Epithelial cell of esophagus (primary cell): ENCODE measurements around the gene CFAP54.
"Not testable (repeated sequence)": the region's sequence is repeated elsewhere in the genome, so short reads cannot be mapped to it uniquely, and the experiment has no call there.

Experiments
- DNase-seq: peaks from one replicate; pipeline ENCODE4 v3.0.0; 2010; ENCODE audit warnings: low read depth
- H3K4me3 ChIP-seq: 2 replicates; pipeline ENCODE4 v1.5.1; 2011; ENCODE audit warnings: mild to moderate bottlenecking, low read length, control low read depth
- TF ChIP-seq, protein P1 (sequence below): IDR thresholded peaks from 2 replicates; pipeline ENCODE4 v1.5.1; 2011; ENCODE audit warnings: low read depth, mild to moderate bottlenecking, low read length, control low read depth, inconsistent platforms; ENCODE audit not compliant: insufficient read depth; ENCODE audit errors: missing control alignments

CFAP54 gene

DNA sequence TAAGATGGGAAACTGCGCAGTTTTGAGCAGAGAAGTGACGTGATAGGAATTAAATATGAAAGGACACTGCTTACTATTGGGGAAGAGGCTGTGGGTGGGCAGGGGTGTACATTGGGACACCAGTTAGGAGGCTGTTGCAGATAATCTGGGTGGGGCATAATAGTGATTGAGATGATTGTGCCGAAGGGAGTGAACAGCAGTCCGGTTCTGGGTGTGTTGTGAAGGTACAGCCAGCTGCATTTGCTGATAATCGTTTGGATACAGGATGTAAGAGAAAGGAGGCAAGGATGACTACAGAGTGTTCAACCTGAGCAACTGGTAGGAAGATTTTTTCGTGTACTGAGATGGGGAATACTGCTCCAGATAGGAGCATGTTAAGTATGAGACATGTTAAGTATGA is 212.5 kb downstream of the CFAP54 start:
- no peak overlapping the region for H3K4me3 ChIP-seq
- DNase-seq, result no peak
- TF ChIP-seq, protein P1, sequence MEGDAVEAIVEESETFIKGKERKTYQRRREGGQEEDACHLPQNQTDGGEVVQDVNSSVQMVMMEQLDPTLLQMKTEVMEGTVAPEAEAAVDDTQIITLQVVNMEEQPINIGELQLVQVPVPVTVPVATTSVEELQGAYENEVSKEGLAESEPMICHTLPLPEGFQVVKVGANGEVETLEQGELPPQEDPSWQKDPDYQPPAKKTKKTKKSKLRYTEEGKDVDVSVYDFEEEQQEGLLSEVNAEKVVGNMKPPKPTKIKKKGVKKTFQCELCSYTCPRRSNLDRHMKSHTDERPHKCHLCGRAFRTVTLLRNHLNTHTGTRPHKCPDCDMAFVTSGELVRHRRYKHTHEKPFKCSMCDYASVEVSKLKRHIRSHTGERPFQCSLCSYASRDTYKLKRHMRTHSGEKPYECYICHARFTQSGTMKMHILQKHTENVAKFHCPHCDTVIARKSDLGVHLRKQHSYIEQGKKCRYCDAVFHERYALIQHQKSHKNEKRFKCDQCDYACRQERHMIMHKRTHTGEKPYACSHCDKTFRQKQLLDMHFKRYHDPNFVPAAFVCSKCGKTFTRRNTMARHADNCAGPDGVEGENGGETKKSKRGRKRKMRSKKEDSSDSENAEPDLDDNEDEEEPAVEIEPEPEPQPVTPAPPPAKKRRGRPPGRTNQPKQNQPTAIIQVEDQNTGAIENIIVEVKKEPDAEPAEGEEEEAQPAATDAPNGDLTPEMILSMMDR, result no peak

- TF ChIP-seq, protein P1, result peak; percentile 38
- peak; percentile 29 for DNase-seq
- no peak overlapping the region for H3K4me3 ChIP-seq
Measured at GRCh38 chr12:96710127-96710745, 220.9 kb downstream of the CFAP54 start.

DNA sequence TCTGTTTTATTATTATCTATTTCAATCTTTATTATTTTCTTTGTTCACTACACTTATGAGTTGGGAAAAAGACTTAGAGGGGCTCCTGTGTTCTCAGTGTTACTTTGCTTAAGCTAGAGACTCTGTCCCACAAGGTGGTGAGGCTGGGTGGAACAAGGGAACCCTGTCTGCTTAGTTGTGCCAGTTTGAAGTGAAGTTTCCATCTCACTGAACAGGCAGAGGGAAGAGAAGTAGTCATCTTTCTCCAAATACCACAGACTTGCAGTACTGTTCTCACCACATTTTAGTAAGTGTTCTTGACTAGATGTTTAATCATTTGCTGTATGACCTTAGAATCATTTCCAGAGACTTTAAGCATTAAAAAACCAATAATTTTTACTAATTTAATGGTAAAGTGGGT is 222.0 kb downstream of the CFAP54 start:
- H3K4me3 ChIP-seq, result no peak overlapping the region
- DNase-seq, result no peak
- TF ChIP-seq, protein P1, result no peak

DNA sequence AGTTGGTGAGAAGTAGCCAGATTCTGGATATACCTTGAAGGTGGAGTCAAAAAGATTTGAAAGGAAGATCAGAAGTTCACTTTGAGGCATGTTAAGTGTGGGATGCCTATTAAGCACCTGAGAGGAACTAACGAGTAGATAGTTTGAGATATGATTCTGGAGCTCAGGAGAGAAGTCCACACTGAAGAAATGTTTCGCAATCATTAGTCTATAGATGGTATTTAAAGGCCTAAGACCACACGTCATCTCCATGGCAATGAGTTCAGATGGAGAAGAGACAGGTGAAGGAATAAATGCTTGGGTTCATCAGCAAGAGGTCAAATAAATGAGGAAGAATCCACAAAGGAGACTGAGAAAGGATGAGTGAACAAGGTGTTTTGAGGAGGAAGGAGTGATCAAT is 224.8 kb downstream of the CFAP54 start:
- no peak for DNase-seq
- TF ChIP-seq, protein P1, result no peak
- no peak overlapping the region for H3K4me3 ChIP-seq

DNA sequence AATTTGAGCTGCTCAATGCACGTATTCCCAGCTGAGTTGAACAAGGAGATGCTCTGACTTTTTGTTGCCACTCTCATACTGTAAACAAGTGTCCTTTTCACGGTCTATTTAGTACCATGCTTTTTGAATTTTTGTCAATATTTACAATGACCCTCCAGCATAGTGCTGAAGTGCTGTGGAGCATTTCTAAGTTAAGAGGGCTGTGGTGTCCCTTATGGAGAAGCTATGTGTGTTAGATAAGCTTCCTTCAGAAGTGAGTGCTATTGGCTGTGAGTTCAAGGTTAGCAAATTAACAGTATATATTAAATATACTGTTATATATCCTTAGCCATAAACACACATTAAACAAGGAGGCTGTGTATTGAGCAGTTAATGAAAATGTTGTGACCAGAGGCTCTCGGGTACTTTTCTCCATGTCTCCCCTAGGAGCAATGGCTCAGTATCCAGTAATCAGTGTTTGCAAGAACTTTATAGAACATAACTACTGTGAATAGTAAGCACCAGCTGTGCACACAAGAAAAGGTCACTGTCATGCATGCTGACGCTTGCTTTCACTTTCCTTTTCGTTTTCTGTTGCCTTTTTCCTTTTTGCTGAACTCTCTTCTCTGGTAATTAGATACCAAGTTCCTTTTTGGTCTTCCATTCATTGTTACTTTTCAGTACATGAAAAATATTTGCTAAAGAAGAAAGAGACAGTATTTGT is 230.4 kb downstream of the CFAP54 start:
- peak overlapping the region; percentile 41 for H3K4me3 ChIP-seq
- TF ChIP-seq, protein P1, result no peak
- peak; percentile 18 for DNase-seq

- H3K4me3 ChIP-seq, result peak overlapping the region; percentile 41
Measured at GRCh38 chr12:96720363-96720705, 231.0 kb downstream of the CFAP54 start.

DNA sequence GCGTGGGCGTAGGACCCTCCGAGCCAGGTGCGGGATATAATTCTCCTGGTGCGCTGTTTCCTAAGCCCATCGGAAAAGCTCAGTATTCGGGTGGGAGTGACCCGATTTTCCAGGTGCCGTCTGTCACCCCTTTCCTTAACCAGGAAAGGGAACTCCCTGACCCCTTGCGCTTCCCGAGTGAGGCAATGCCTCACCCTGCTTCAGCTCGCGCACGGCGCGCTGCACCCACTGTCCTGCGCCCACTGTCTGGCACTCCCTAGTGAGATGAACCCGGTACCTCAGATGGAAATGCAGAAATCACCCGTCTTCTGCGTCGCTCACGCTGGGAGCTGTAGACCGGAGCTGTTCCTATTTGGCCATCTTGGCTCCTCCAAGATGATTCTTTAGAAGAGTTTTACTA is 240.1 kb downstream of the CFAP54 start:
- not testable (repeated sequence) for DNase-seq, H3K4me3 ChIP-seq

More at GRCh38 chr12:96720363-96720705, 231.0 kb downstream of the CFAP54 start:
- DNase-seq, result peak; percentile 38
- TF ChIP-seq, protein P1, result peak; percentile 50
